UCSD-AML1 (cell line): Measurements from ENCODE around the gene KCNT2.
A peak's percentile ranks its signal among the peaks of the same experiment; 100 is the strongest.

ENCODE experiments used
- DNase-seq: peaks from one replicate; lab custom pipeline; 2025; ENCODE audit not compliant: unreplicated experiment; lab: John Stamatoyannopoulos, UW

The KCNT2 gene

GRCh38 chr1:196593955-196594354 is 14.3 kb downstream of the KCNT2 start:
- DNase-seq, result no peak

GRCh38 chr1:196590959-196591358 is 17.3 kb downstream of the KCNT2 start:
- DNase-seq, result no peak

- DNase-seq, result no peak
Measured at GRCh38 chr1:196590012-196590708, 18.1 kb downstream of the KCNT2 start.

- DNase-seq, result no peak
Measured at GRCh38 chr1:196584696-196585095, 23.5 kb downstream of the KCNT2 start.

GRCh38 chr1:196577386-196577785 is 30.9 kb downstream of the KCNT2 start:
- DNase-seq, result no peak

GRCh38 chr1:196573226-196573625 is 35.0 kb downstream of the KCNT2 start:
- DNase-seq, result no peak

GRCh38 chr1:196567238-196567637 is 41.0 kb downstream of the KCNT2 start:
- DNase-seq, result no peak

GRCh38 chr1:196563768-196564167 is 44.5 kb downstream of the KCNT2 start:
- no peak for DNase-seq

- no peak for DNase-seq
Measured at GRCh38 chr1:196559314-196559713, 48.9 kb downstream of the KCNT2 start.

GRCh38 chr1:196558411-196558810 is 49.8 kb downstream of the KCNT2 start:
- DNase-seq, result no peak

GRCh38 chr1:196557797-196558196 is 50.4 kb downstream of the KCNT2 start:
- DNase-seq, result no peak

- DNase-seq, result no peak
Measured at GRCh38 chr1:196550731-196551130, 57.5 kb downstream of the KCNT2 start.

- no peak for DNase-seq
Measured at GRCh38 chr1:196546272-196547111, 61.7 kb downstream of the KCNT2 start.

- DNase-seq, result no peak
Measured at GRCh38 chr1:196545222-196545621, 63.0 kb downstream of the KCNT2 start.

- DNase-seq, result no peak
Measured at GRCh38 chr1:196544617-196545016, 63.6 kb downstream of the KCNT2 start.

GRCh38 chr1:196543833-196544232 is 64.4 kb downstream of the KCNT2 start:
- no peak for DNase-seq

GRCh38 chr1:196538473-196538872 is 69.8 kb downstream of the KCNT2 start:
- peak; percentile 11 for DNase-seq

- DNase-seq, result peak; percentile 8
Measured at GRCh38 chr1:196535727-196536126, 72.5 kb downstream of the KCNT2 start.

GRCh38 chr1:196531737-196532524 is 76.3 kb downstream of the KCNT2 start:
- no peak for DNase-seq

- DNase-seq, result no peak
Measured at GRCh38 chr1:196527919-196528318, 80.3 kb downstream of the KCNT2 start.

GRCh38 chr1:196522574-196523345 is 85.5 kb downstream of the KCNT2 start:
- peak; percentile 0 for DNase-seq
